HG03135 (cell line): ENCODE data around the gene C11orf97.
A peak's percentile ranks its signal among the peaks of the same experiment; 100 is the strongest.

ENCODE experiments used
- ATAC-seq: cut with Tn5 transposase; IDR thresholded peaks from one replicate; pipeline ENCODE4 v1.9.1; 2021; ENCODE audit warnings: mild to moderate bottlenecking, moderate library complexity; ENCODE audit not compliant: unreplicated experiment

The C11orf97 gene

GRCh38 chr11:94524341-94524740 lies 12.1 kb downstream of the C11orf97 start:
- ATAC-seq, result no peak

- ATAC-seq, result no peak
These were observed 13.5 kb downstream of the C11orf97 start for GRCh38 chr11:94525546-94526324.

- ATAC-seq, result no peak
These were observed 14.6 kb downstream of the C11orf97 start for GRCh38 chr11:94526645-94527438.

GRCh38 chr11:94528551-94528950 lies 16.3 kb downstream of the C11orf97 start:
- no peak for ATAC-seq

GRCh38 chr11:94532211-94532610 lies 19.9 kb downstream of the C11orf97 start:
- no peak for ATAC-seq

- no peak for ATAC-seq
These were observed 20.9 kb downstream of the C11orf97 start for GRCh38 chr11:94533206-94533605.

GRCh38 chr11:94533696-94534630 lies 21.7 kb downstream of the C11orf97 start:
- no peak for ATAC-seq

- no peak for ATAC-seq
These were observed 24.1 kb downstream of the C11orf97 start for GRCh38 chr11:94536386-94536785.

GRCh38 chr11:94537031-94537600 lies 24.9 kb downstream of the C11orf97 start:
- no peak for ATAC-seq

GRCh38 chr11:94539420-94539819 lies 27.2 kb downstream of the C11orf97 start:
- ATAC-seq, result no peak

GRCh38 chr11:94543695-94544645 lies 31.7 kb downstream of the C11orf97 start, which contains the start of gene FUT4:
FUT4 (plus strand) TSS chr11:94543921; CDS start chr11:94544134, 213 bp downstream.
- ATAC-seq, result peak; percentile 78

- no peak for ATAC-seq
These were observed 32.5 kb downstream of the C11orf97 start for GRCh38 chr11:94544646-94545263.

GRCh38 chr11:94545264-94546161 lies 33.3 kb downstream of the C11orf97 start:
- ATAC-seq, result no peak

GRCh38 chr11:94546162-94546470 lies 33.9 kb downstream of the C11orf97 start:
- ATAC-seq, result no peak

- ATAC-seq, result no peak
These were observed 34.6 kb downstream of the C11orf97 start for GRCh38 chr11:94546886-94547285.

- ATAC-seq, result no peak
These were observed 36.9 kb downstream of the C11orf97 start for GRCh38 chr11:94549146-94549545.

GRCh38 chr11:94550513-94550912 lies 38.3 kb downstream of the C11orf97 start:
- ATAC-seq, result no peak

GRCh38 chr11:94553938-94554337 lies 41.7 kb downstream of the C11orf97 start:
- no peak for ATAC-seq
